SK-N-MC (cell line): ENCODE results near the gene AFAP1.

Source experiments
- FOXP2 ChIP-seq: optimal IDR thresholded peaks from 2 replicates; pipeline ENCODE3; 2011; ENCODE audit warnings: mild to moderate bottlenecking, moderate library complexity; ENCODE audit not compliant: insufficient read depth; ENCODE audit errors: extremely low read length, control extremely low read depth
- POLR2AphosphoS5 ChIP-seq: IDR thresholded peaks from 2 replicates; pipeline ENCODE4 v1.6.1; 2012; ENCODE audit warnings: mild to moderate bottlenecking, low read depth, low read length, borderline replicate concordance

DNA sequence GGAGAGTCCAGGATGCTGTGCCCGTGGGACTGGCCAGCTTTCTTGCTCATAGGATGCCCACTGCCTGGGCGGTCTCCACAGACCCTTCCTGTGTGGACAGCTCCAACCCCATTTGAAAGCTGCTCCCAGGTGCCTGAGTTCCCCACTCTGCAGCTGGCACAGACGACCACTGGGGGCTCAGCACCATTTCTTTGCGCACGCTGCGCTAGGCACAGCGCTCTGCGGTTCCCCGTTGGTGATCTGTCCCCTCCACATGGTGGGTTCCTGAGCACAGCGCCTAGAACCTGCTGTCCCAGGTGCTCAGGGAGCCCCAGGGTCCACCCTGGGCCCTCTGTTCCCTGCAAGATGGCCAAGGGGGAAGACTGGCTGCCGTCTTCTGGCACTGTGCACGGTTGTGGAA lies 45.4 kb upstream of the AFAP1 start:
- TF ChIP-seq POLR2AphosphoS5 (no peak), FOXP2 (no peak)
